OCI-LY1 (cell line): ENCODE measurements around the gene U2AF1L4.

ENCODE experiments used
- H2AFZ ChIP-seq: fragments of 200-600 bp; sonication (generic), shearing (Covaris generic); 2 replicates; pipeline ENCODE4 v1.6.0; 2014; ENCODE audit warnings: antibody characterized with exemption, mild to moderate bottlenecking, low read length
- H3F3A ChIP-seq: fragments of 200-600 bp; sonication (generic), shearing (Covaris generic); 2 replicates; pipeline ENCODE4 v1.6.0; 2014; ENCODE audit warnings: mild to moderate bottlenecking, antibody characterized with exemption, low read length, moderate library complexity; ENCODE audit not compliant: insufficient read depth
- H3K27ac ChIP-seq: fragments of 200-600 bp; sonication (generic); 2 replicates; pipeline ENCODE4 v1.5.1; 2014; ENCODE audit warnings: low read length, mixed run types, mild to moderate bottlenecking, low read depth; ENCODE audit not compliant: poor library complexity, severe bottlenecking
- H3K27me3 ChIP-seq: fragments of 200-600 bp; sonication (generic); 2 replicates; pipeline ENCODE4 v1.6.0; 2014; ENCODE audit warnings: antibody characterized with exemption, mild to moderate bottlenecking, low read length, moderate library complexity; ENCODE audit not compliant: insufficient read depth
- H3K36me3 ChIP-seq: fragments of 200-600 bp; sonication (generic); 2 replicates; pipeline ENCODE4 v1.6.1; 2014; ENCODE audit warnings: mild to moderate bottlenecking, antibody characterized with exemption, low read length, moderate library complexity, mixed read lengths; ENCODE audit not compliant: insufficient read depth
- H3K4me1 ChIP-seq: fragments of 200-600 bp; sonication (generic); 2 replicates; pipeline ENCODE4 v1.5.1; 2014; ENCODE audit warnings: mild to moderate bottlenecking, low read length, moderate library complexity; ENCODE audit not compliant: insufficient read depth, severe bottlenecking
- H3K4me2 ChIP-seq: fragments of 200-600 bp; sonication (generic), shearing (Covaris generic); 2 replicates; pipeline ENCODE4 v1.6.1; 2014; ENCODE audit warnings: low read length
- H3K4me3 ChIP-seq: fragments of 200-600 bp; sonication (generic); 2 replicates; pipeline ENCODE4 v1.5.1; 2014; ENCODE audit warnings: low read length, low read depth, mild to moderate bottlenecking, mixed read lengths; ENCODE audit not compliant: poor library complexity, severe bottlenecking
- H3K79me2 ChIP-seq: fragments of 200-600 bp; shearing (Covaris generic); 2 replicates; pipeline ENCODE4 v1.6.1; 2016; ENCODE audit warnings: mixed run types, low read length, mixed read lengths; ENCODE audit not compliant: insufficient read depth
- H3K9ac ChIP-seq: fragments of 200-600 bp; sonication (generic), shearing (Covaris generic); 2 replicates; pipeline ENCODE4 v1.6.1; 2014; ENCODE audit warnings: mild to moderate bottlenecking, low read length, mixed read lengths
- H3K9me2 ChIP-seq: fragments of 200-600 bp; sonication (generic), shearing (Covaris generic); 2 replicates; pipeline ENCODE4 v1.6.1; 2014; ENCODE audit warnings: low read depth, mild to moderate bottlenecking, low read length, mixed read lengths
- H3K9me3 ChIP-seq: fragments of 200-600 bp; shearing (Covaris generic); 2 replicates; pipeline ENCODE4 v1.6.1; 2014; ENCODE audit warnings: low read length, mixed read lengths
- H4K20me1 ChIP-seq: fragments of 200-600 bp; sonication (generic), shearing (Covaris generic); 2 replicates; pipeline ENCODE4 v1.6.0; 2016; ENCODE audit warnings: mild to moderate bottlenecking, low read length; ENCODE audit not compliant: insufficient read depth
- TF ChIP-seq, protein P1 (sequence below): fragments of 200-600 bp; sonication (generic), shearing (Covaris generic); IDR thresholded peaks from 2 replicates; pipeline ENCODE4 v1.5.1; 2017; ENCODE audit warnings: mild to moderate bottlenecking, antibody characterized with exemption, low read length, moderate library complexity, mixed read lengths

U2AF1L4 gene

DNA sequence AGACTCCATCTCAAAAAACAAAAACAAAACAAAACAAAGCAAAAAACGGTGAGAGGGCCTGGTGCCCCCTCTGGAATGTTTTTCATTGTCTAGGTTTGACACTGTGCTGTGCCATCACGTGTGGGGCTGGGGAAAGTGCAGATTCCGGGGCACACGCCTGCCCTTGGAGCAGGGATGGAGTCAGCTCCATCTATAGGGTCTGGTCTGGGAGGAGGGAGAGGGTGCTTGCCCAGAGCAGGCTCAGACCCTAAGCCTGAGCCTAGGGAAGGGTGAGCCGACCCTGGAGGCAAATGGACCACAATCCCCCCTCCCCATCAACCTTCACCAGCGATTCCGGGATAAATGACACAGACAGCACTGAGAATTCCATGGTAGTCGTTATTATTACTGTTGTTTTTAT is 51.8 kb downstream of the U2AF1L4 start:
- no peaks in the 10 kb centered on the region for H3K9me3 ChIP-seq
- H3K27ac ChIP-seq: no peak overlapping the region
- no peaks in the 10 kb centered on the region for H4K20me1 ChIP-seq
- no peaks in the 10 kb centered on the region for H3K79me2 ChIP-seq
- H3K4me1 ChIP-seq: no peaks in the 10 kb centered on the region
- H3K36me3 ChIP-seq: no peaks in the 10 kb centered on the region
- H2AFZ ChIP-seq: no peak overlapping the region
- H3K27me3 ChIP-seq: no peaks in the 10 kb centered on the region; the same call in 1 of the 2 replicates
- H3K4me2 ChIP-seq: no peak overlapping the region
- no peaks in the 10 kb centered on the region for H3F3A ChIP-seq
- H3K9ac ChIP-seq: no peak overlapping the region
- TF ChIP-seq, protein P1, sequence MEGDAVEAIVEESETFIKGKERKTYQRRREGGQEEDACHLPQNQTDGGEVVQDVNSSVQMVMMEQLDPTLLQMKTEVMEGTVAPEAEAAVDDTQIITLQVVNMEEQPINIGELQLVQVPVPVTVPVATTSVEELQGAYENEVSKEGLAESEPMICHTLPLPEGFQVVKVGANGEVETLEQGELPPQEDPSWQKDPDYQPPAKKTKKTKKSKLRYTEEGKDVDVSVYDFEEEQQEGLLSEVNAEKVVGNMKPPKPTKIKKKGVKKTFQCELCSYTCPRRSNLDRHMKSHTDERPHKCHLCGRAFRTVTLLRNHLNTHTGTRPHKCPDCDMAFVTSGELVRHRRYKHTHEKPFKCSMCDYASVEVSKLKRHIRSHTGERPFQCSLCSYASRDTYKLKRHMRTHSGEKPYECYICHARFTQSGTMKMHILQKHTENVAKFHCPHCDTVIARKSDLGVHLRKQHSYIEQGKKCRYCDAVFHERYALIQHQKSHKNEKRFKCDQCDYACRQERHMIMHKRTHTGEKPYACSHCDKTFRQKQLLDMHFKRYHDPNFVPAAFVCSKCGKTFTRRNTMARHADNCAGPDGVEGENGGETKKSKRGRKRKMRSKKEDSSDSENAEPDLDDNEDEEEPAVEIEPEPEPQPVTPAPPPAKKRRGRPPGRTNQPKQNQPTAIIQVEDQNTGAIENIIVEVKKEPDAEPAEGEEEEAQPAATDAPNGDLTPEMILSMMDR: no peak
- H3K9me2 ChIP-seq: no peaks in the 10 kb centered on the region
- H3K4me3 ChIP-seq: no peak overlapping the region
